HG03064 (cell line): ENCODE measurements around the gene PIGR.

Experiments
- ATAC-seq: cut with Tn5 transposase; IDR thresholded peaks from one replicate; pipeline ENCODE4 v1.9.1; 2021; ENCODE audit warnings: low read depth; ENCODE audit not compliant: unreplicated experiment

Gene PIGR

DNA sequence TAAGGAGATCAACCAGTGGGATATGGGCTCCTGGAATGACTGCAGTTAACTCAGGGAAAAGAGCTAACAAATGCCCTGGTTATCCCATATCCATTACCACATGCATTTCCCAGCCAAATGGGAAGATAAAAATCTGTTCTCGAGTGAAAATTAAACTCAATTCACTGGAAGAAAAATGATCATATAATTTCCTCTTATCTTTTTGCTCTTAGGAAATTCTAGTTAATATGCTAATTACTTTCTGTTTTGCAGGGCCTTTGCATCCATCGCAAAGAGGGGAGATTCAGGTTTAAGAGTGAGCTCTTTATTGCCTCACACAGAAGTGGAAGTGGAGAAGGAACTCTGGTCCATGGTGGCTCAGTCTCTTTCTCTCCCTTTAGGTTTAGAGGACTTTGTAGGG lies 52.9 kb downstream of the PIGR start:
- ATAC-seq: no peak

DNA sequence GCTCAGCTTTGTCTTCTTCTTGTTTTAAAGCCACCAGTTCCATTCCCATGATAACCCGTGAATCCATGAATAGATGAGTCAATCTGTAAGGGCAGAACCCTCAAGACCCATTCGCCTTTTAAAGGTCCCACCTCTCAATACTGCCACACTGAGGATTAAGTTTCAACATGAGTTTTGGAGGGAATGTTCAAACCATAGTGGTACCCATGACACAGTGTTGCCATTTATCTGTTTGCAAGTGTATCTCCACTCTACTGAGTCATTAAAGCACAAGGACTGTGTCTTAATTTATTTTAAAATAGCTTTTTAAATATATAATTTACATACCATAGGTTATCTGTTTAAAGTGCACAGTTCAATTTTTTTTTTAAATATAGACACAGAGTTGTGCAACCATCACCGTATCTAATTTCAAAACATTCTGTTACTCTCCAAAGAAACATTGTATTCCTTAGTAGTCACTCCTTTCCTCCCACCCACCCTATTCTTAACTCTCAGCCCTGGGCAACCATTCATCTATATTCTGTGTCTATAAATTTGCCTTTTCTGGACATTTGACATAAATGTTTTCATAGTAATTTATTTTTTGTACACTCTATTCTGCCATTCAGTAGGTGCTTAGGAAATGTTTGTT lies 53.8 kb downstream of the PIGR start:
- ATAC-seq: no peak

DNA sequence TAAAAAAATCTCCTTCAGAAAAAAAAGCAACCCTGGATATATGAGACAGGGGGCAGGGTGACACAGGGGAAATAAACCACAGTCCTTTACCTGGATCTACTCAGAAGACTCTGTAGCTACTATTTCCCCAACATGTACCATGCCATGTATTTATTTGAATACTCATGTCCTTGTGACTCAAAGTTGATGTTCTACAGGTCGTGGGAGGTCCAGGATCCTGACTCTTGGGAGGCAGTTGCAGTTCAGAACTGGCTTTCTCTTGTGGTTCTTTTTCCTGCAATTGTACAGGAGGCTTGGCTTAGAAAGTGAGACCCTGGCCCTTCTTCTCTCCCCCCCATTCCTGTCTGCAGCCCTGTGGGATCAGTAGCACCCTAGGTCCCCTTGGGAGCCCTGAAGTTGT lies 54.9 kb downstream of the PIGR start:
- ATAC-seq: no peak

GRCh38 chr1:206890125-206891060 lies 55.9 kb downstream of the PIGR start:
- ATAC-seq: no peak

DNA sequence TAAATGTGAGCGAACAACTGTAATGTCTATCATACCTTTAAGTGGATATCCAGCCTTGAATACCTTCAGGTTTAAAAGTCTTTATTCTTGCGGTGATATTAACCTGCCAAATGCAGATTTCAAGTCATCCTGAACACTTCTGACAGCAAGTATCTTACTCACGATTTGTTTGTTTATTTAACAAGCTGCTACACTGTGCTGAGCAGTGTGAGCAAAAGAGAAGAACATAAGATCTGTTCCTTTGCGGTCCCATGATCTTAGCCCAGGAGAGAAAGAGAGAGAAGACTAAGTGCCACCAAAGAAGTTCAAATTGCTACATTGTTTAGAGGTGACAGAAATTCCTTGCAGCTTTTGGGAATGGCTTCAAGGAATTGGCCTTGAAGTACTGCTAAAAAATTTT lies 58.6 kb downstream of the PIGR start:
- no peak for ATAC-seq

- no peak for ATAC-seq
Measured at GRCh38 chr1:206886831-206887230, 59.4 kb downstream of the PIGR start.

GRCh38 chr1:206885341-206886060 lies 60.8 kb downstream of the PIGR start:
- ATAC-seq: no peak

DNA sequence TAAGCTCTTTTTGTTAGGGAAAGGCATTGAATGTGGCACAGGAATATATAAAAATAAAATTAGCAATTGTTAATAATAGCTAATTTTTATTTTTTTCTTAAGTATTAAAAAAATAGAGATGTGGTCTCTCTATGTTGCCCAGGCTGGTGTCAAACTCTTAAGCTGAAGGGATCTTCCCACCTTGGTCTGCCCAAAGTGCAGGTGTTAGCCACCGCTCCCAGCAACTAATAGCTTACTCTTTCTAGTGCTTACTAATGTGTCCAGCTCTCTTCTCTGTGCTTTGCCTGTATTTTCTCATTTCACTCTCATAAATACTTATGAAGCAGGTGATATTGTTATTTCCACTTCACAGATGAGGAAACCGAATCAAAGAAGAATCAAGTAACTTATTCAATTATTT lies 62.4 kb downstream of the PIGR start:
- ATAC-seq: no peak

GRCh38 chr1:206883160-206883559 lies 63.1 kb downstream of the PIGR start:
- ATAC-seq: no peak

- ATAC-seq: no peak
Measured at GRCh38 chr1:206882555-206882954, 63.7 kb downstream of the PIGR start.

DNA sequence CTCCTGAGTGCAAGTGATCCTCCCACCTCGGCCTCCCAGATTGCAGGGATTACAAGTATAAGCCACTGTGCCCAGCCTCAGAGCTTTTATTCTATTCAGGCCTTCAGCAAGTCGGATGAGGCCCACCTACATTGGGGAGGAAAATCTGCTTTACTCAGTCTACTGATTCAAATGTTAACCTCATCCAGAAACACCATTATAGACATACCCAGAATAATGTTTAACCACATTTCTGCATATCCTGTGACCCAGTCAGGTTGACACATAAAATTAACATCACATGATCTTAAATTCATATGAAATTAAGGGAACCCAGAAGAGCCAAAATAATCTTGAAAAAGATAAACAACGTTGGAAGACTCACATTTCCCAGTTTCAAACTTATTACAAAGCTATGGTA lies 66.0 kb downstream of the PIGR start:
- ATAC-seq: no peak
